ENCODE data around the gene PWWP2B.

Gene PWWP2B

GRCh38 chr10:132415255-132415654, 18.3 kb downstream of the PWWP2B start:
- Histone ChIP-seq H2AFZ (ENCODE audit: low read depth) (no peak overlapping the region), H3K27me3 (ENCODE audit: insufficient read depth, low read depth) (no peaks in the 10 kb centered on the region), H3K4me3 (IDR thresholded peaks at IDR 0.05; ENCODE audit: insufficient read depth, low read depth, low read length) (no peak overlapping the region), H3K4me2 (no peak overlapping the region), H3K4me1 (ENCODE audit: low read depth, poor library complexity, severe bottlenecking) (peaks cover 27% of the 10 kb centered on the region), H3K36me3 (ENCODE audit: insufficient read depth) (no peaks in the 10 kb centered on the region), H3K9ac (no peak overlapping the region), H3K79me2 (ENCODE audit: insufficient read depth, low read depth) (no peaks in the 10 kb centered on the region), H4K20me1 (ENCODE audit: insufficient read depth) (no peaks in the 10 kb centered on the region), H3K27ac (no peak overlapping the region)
- TF ChIP-seq CTCF (conservative IDR thresholded peaks at IDR 0.05; ENCODE audit: low read depth, low read length), result no peak

GRCh38 chr10:132415956-132416355, 19.0 kb downstream of the PWWP2B start:
- no peak overlapping the region for H3K9ac ChIP-seq
- H3K4me3 ChIP-seq (IDR thresholded peaks at IDR 0.05; ENCODE audit: insufficient read depth, low read depth, low read length), result no peak overlapping the region
- no peak overlapping the region for H3K4me2 ChIP-seq
- TF ChIP-seq CTCF (conservative IDR thresholded peaks at IDR 0.05; ENCODE audit: low read depth, low read length), result no peak
- H3K27me3 ChIP-seq (ENCODE audit: insufficient read depth, low read depth), result no peaks in the 10 kb centered on the region
- no peak overlapping the region for H3K27ac ChIP-seq
- H4K20me1 ChIP-seq (ENCODE audit: insufficient read depth), result no peaks in the 10 kb centered on the region
- no peaks in the 10 kb centered on the region for H3K79me2 ChIP-seq (ENCODE audit: insufficient read depth, low read depth)
- no peaks in the 10 kb centered on the region for H3K36me3 ChIP-seq (ENCODE audit: insufficient read depth)
- peaks cover 34% of the 10 kb centered on the region for H3K4me1 ChIP-seq (ENCODE audit: low read depth, poor library complexity, severe bottlenecking)
- H2AFZ ChIP-seq (ENCODE audit: low read depth), result no peak overlapping the region

- no peak overlapping the region for H3K9ac ChIP-seq
- no peak overlapping the region for H2AFZ ChIP-seq (ENCODE audit: low read depth)
- TF ChIP-seq CTCF (conservative IDR thresholded peaks at IDR 0.05; ENCODE audit: low read depth, low read length), result no peak
- H4K20me1 ChIP-seq (ENCODE audit: insufficient read depth), result no peaks in the 10 kb centered on the region
- no peaks in the 10 kb centered on the region for H3K36me3 ChIP-seq (ENCODE audit: insufficient read depth)
- no peak overlapping the region for H3K4me3 ChIP-seq (IDR thresholded peaks at IDR 0.05; ENCODE audit: insufficient read depth, low read depth, low read length)
- H3K27me3 ChIP-seq (ENCODE audit: insufficient read depth, low read depth), result no peaks in the 10 kb centered on the region
- peaks cover 38% of the 10 kb centered on the region for H3K4me1 ChIP-seq (ENCODE audit: low read depth, poor library complexity, severe bottlenecking)
- H3K4me2 ChIP-seq, result no peak overlapping the region
- H3K27ac ChIP-seq, result no peak overlapping the region
- no peaks in the 10 kb centered on the region for H3K79me2 ChIP-seq (ENCODE audit: insufficient read depth, low read depth)
These were observed 19.7 kb downstream of the PWWP2B start for GRCh38 chr10:132416566-132417256.

- peaks cover 42% of the 10 kb centered on the region for H3K4me1 ChIP-seq (ENCODE audit: low read depth, poor library complexity, severe bottlenecking)
- no peak overlapping the region for H3K4me3 ChIP-seq (IDR thresholded peaks at IDR 0.05; ENCODE audit: insufficient read depth, low read depth, low read length)
- H3K9ac ChIP-seq, result no peak overlapping the region
- H3K27ac ChIP-seq, result peak overlapping the region; percentile 77; the same call in 1 of the 2 replicates
- H3K79me2 ChIP-seq (ENCODE audit: insufficient read depth, low read depth), result no peaks in the 10 kb centered on the region
- no peaks in the 10 kb centered on the region for H3K27me3 ChIP-seq (ENCODE audit: insufficient read depth, low read depth)
- H4K20me1 ChIP-seq (ENCODE audit: insufficient read depth), result no peaks in the 10 kb centered on the region
- no peak overlapping the region for H3K4me2 ChIP-seq
- H3K36me3 ChIP-seq (ENCODE audit: insufficient read depth), result no peaks in the 10 kb centered on the region
- H2AFZ ChIP-seq (ENCODE audit: low read depth), result no peak overlapping the region
- no peak for TF ChIP-seq CTCF (conservative IDR thresholded peaks at IDR 0.05; ENCODE audit: low read depth, low read length)
These were observed 20.4 kb downstream of the PWWP2B start for GRCh38 chr10:132417257-132417910.
